ENCODE measurements around the gene AUP1. TPM values are rescaled to one million over a fixed set of nuclear protein-coding genes. Genes with fewer than 3 reads are reported as not detected.

AUP1 gene
- total RNA-seq, 2 donors from 2014 or later, result 85.5 to 113 TPM

DNA sequence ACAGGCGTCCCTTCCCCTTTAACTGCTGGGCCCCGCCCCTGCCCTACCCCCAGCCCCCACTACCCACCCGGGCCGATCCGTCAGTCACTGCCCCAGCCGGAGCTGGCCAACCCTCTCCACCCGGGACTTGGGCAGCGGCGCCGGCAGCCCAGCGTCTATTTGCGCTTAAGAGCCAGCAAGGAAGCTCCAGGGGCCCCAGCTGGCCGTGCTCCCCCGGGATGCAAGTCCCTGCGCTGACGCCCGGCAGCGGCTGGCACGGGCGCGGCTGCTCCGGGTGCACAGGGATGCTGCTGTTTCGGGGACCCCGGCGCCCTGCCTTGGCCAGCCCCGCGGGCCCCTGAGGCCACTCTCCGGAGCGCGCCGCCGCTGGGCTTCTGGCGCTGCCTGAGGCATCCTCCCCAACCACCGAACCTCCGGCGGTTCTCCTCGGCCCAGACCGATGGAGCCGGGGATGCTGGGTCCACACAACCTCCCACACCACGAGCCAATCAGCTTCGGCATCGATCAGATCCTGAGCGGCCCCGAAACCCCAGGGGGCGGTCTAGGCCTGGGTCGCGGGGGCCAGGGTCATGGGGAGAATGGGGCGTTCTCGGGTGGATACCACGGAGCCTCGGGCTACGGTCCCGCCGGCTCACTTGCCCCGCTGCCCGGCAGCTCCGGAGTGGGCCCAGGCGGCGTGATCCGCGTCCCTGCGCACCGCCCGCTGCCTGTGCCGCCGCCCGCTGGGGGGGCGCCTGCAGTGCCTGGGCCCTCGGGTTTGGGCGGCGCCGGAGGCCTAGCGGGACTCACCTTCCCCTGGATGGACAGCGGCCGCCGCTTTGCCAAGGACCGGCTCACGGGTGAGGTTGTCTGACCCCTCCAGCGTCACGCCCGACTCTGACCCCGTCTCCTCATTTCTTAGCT is 14.9 kb downstream of the AUP1 start, which contains the start of gene TLX2:
Gene TLX2, plus strand, starts transcription at position 83 of the 903 bp plus-strand sequence. Its CDS starts 357 bp downstream, at position 440.
- TF ChIP-seq CTCF (IDR thresholded peaks at IDR 0.05), result no peak
- Histone ChIP-seq H3K4me1 (ENCODE audit: control insufficient read depth in 1 of 2, low read depth in 2 of 2) (peaks cover 8 to 29% of the 10 kb centered on the region in 2 donors), H3K4me3 (peak within 1 kb of the TSS; percentile 50), H3K27ac (no peak within 1 kb of the TSS), H3K9me3 (no peaks in the 10 kb centered on the region), H3K27me3 (replicated peaks; ENCODE audit: insufficient read depth) (peaks cover 64% of the 10 kb centered on the region), H3K36me3 (no peaks in the 10 kb centered on the region)
- DNase-seq (ENCODE audit: low spot score) (no peak), ATAC-seq (ENCODE audit: insufficient number of reproducible peaks, low FRiP score, low read depth) (no peak)

GRCh38 chr2:74513605-74514367 is 15.7 kb downstream of the AUP1 start:
- no peak for TF ChIP-seq CTCF (IDR thresholded peaks at IDR 0.05)
- H3K4me1 ChIP-seq (ENCODE audit: control insufficient read depth in 1 of 2, low read depth in 2 of 2), result peaks cover 8 to 29% of the 10 kb centered on the region in 2 donors
- no peaks in the 10 kb centered on the region for H3K36me3 ChIP-seq
- ATAC-seq (ENCODE audit: insufficient number of reproducible peaks, low FRiP score, low read depth), result no peak
- DNase-seq (ENCODE audit: low spot score), result no peak
- H3K9me3 ChIP-seq, result no peaks in the 10 kb centered on the region
- H3K4me3 ChIP-seq, result peak overlapping the region; percentile 50
- H3K27me3 ChIP-seq (replicated peaks; ENCODE audit: insufficient read depth), result peaks cover 59% of the 10 kb centered on the region
- no peak overlapping the region for H3K27ac ChIP-seq

- Histone ChIP-seq H3K27ac (no peak overlapping the region), H3K4me1 (ENCODE audit: control insufficient read depth in 1 of 2, low read depth in 2 of 2) (peaks cover 11 to 32% of the 10 kb centered on the region in 2 donors), H3K27me3 (replicated peaks; ENCODE audit: insufficient read depth) (peaks cover 56% of the 10 kb centered on the region), H3K4me3 (no peak overlapping the region), H3K36me3 (no peaks in the 10 kb centered on the region), H3K9me3 (no peaks in the 10 kb centered on the region)
- no peak for ATAC-seq (ENCODE audit: insufficient number of reproducible peaks, low FRiP score, low read depth)
- TF ChIP-seq CTCF (IDR thresholded peaks at IDR 0.05), result no peak
- DNase-seq (ENCODE audit: low spot score), result no peak
Observed at GRCh38 chr2:74512744-74513604, 16.5 kb downstream of the AUP1 start.

DNA sequence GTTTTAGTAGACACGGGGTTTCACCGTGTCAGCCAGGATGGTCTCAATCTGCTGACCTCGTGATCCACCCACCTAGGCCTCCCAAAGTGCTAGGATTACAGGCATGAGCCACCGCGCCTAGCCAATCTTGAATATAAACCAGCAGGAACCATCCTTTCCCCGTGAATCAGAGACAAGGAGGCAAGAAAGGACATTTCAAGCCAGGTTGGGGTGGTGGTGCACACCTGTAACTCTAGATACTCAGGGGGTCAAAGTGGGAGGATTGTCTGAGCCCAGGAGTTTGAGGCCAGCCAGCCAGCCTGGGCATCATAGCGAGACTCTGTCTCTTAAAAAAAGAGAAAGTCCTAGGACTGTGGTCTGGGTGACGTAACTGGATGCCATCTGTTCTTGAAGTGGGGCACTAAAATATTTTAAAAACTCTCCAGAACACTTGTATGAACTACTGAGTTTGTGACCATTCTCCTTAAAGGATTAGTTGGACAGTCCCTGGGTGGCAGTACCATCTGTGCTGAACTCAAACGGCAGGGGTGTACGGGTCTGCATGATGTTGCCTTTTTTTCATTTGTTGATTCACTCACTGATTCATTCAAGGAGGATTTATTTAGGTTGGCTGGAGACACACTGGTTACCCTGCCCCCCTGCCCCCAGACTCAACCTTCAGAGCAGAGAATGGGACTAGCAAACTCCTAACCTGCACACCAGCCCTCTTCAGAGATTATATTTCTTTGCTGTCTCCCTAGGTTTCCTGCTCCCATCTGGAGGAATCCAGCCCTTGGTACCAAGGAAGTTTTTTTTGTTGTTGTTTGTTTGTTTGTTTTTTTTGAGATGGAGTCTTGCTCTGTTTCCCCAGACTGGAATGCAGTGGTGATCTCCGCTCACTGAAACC is 18.2 kb downstream of the AUP1 start:
- H3K4me1 ChIP-seq (ENCODE audit: control insufficient read depth in 1 of 2, low read depth in 2 of 2), result peaks cover 15 to 40% of the 10 kb centered on the region in 2 donors
- H3K9me3 ChIP-seq, result no peaks in the 10 kb centered on the region
- no peak overlapping the region for H3K27ac ChIP-seq
- no peaks in the 10 kb centered on the region for H3K36me3 ChIP-seq
- no peak for TF ChIP-seq CTCF (IDR thresholded peaks at IDR 0.05)
- no peak overlapping the region for H3K4me3 ChIP-seq
- no peak for DNase-seq (ENCODE audit: low spot score)
- no peak for ATAC-seq (ENCODE audit: insufficient number of reproducible peaks, low FRiP score, low read depth)
- peaks cover 43% of the 10 kb centered on the region for H3K27me3 ChIP-seq (replicated peaks; ENCODE audit: insufficient read depth)
